ENCODE measurements around the gene LRRK2. TPM values are rescaled to one million over a fixed set of nuclear protein-coding genes. Genes with fewer than 3 reads are reported as not detected.

LRRK2 gene
- total RNA-seq, 4 donors from 2014 or later: 24.0 to 32.8 (median 29.2) TPM

DNA sequence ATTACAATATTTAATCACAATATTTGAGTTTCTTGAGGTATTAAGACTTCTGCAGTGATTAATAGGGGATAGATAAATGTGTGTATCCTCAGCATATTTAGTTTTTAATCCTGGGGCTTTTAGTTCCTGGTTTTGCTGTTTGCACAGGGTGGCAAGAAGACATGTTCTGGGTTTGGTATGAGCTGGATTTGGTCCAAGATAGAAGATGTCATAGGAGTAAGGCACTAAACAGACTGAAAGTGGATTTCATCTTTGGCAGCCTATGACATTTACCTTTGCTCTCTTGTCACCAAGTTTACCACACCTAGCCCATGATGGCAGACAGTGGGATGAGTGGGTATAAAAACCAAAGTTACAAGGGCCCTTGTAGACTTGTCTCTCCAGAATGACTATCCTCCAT is 168.2 kb downstream of the LRRK2 start:
- Histone ChIP-seq H3K27me3 (no peaks in the 10 kb centered on the region), H3K4me3 (no peak overlapping the region), H3K4me1 (no peaks in the 10 kb centered on the region), H3K36me3 (no peaks in the 10 kb centered on the region), H3K9me3 (no peaks in the 10 kb centered on the region), H3K27ac (replicated peaks in 1 of 4) (no peak overlapping the region)
- no peak for DNase-seq (ENCODE audit: extremely low spot score)
- no peak for TF ChIP-seq EP300 (IDR thresholded peaks at IDR 0.05)
- no peak for TF ChIP-seq POLR2AphosphoS5 (IDR thresholded peaks at IDR 0.05)
- TF ChIP-seq POLR2A (IDR thresholded peaks at IDR 0.05; ENCODE audit: low read depth): no peak
- TF ChIP-seq CTCF (IDR thresholded peaks at IDR 0.05): no peak
- intact Hi-C loops (cut with DNase I): no loop called here

DNA sequence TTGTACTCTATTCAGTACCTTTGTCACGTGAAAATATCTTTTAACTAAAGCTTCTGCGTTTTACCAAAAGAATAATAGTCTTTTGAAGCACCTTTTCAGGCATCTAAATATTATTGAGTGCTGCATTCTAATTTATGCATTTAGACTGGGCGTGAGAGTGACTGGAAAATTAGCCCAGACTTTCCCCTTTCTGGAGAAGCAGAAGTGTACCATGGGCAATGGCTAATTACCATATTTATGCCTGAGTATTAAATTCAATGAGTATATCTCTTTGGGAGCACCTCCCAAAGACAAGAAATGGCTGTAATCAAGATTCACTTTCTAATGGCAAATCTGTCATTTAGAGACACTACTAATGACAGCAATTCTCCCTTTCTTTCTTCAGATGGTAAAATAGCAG is 174.9 kb downstream of the LRRK2 start:
- no peak for DNase-seq (ENCODE audit: extremely low spot score)
- Histone ChIP-seq H3K9me3 (no peaks in the 10 kb centered on the region), H3K4me3 (no peak overlapping the region), H3K27me3 (no peaks in the 10 kb centered on the region), H3K4me1 (no peaks in the 10 kb centered on the region), H3K27ac (replicated peaks in 1 of 4) (no peak overlapping the region), H3K36me3 (no peaks in the 10 kb centered on the region)
- TF ChIP-seq POLR2A (IDR thresholded peaks at IDR 0.05; ENCODE audit: low read depth) (no peak), EP300 (IDR thresholded peaks at IDR 0.05) (no peak), POLR2AphosphoS5 (IDR thresholded peaks at IDR 0.05) (no peak), CTCF (IDR thresholded peaks at IDR 0.05) (no peak)
- intact Hi-C loops (cut with DNase I): no loop called here
- 91% methylated on average over 3 of the region's 3 CpGs for WGBS

- no peak for DNase-seq (ENCODE audit: extremely low spot score)
- H3K27me3 ChIP-seq: no peaks in the 10 kb centered on the region
- TF ChIP-seq POLR2A (IDR thresholded peaks at IDR 0.05; ENCODE audit: low read depth) (no peak), CTCF (IDR thresholded peaks at IDR 0.05) (no peak), POLR2AphosphoS5 (IDR thresholded peaks at IDR 0.05) (no peak)
- no peaks in the 10 kb centered on the region for H3K9me3 ChIP-seq
- 92% methylated on average over 8 of the region's 8 CpGs for WGBS
- intact Hi-C loops (cut with DNase I): no loop called here
- no peak overlapping the region for H3K4me3 ChIP-seq
- H3K4me1 ChIP-seq: no peaks in the 10 kb centered on the region
- H3K27ac ChIP-seq (replicated peaks in 1 of 4): no peak overlapping the region
- H3K36me3 ChIP-seq: no peaks in the 10 kb centered on the region
Observed at GRCh38 chr12:40405419-40405818, 180.6 kb downstream of the LRRK2 start.

Other genes with a start within 250 kb of the LRRK2 start
- gene SLC2A13, start 118.9 kb upstream of the LRRK2 start, total RNA-seq: 10 to 100 TPM; 19.6 to 25.7 (median 21.4) TPM